Measurements from ENCODE around the gene CCDC51.
A peak's percentile ranks its signal among the peaks of the same experiment; 100 is the strongest.
"Not testable (repeated sequence)": the region's sequence is repeated elsewhere in the genome, so short reads cannot be mapped to it uniquely, and the experiment has no call there.

CCDC51 gene

GRCh38 chr3:48439820-48440589, at the start of gene CCDC51, which contains the start of gene TMA7:
CCDC51 (minus strand) TSS chr3:48440119; CDS start chr3:48435128, 4,991 bp downstream.
TMA7 (plus strand) TSS chr3:48440257; CDS start chr3:48440297, 40 bp downstream.
- peak; percentile 95 to 96 for DNase-seq (ENCODE audit: extremely low read depth in 1 of 2, low read depth in 1 of 2)

DNA sequence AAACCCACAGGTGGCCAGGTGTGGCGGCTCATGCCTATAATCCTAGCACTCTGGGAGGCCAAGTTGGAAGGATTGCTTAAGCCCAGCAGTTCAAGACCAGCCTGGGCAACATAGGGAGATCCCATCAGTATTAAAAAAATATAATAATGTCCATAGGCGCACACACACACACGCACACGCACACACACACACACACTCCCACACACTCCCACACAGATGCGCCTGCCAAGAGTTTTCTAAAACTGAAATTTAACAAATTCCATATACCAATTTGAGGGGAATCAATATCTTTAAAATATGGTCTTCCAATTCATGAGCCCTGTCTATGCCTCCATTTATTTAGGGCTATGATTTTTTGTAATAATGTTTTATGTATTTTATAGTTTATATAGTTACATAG, 47.0 kb upstream of the CCDC51 start:
- no peak for DNase-seq (ENCODE audit: extremely low read depth in 1 of 2, low read depth in 1 of 2)

DNA sequence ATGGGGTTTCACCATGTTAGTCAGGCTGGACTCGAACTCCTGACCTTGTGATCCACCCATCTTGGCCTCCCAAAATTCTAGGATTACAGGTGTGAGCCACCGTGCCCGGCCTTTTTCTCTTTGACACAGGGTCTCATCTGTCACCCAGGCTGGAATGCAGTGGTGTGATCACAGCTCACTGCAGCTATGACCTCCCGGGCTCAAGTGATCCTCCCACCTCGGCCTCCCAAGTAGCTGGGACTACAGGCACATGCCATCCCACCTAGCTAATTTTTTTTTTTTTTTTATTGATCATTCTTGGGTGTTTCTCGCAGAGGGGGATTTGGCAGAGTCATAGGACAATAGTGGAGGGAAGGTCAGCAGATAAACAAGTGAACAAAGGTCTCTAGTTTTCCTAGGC, 42.9 kb upstream of the CCDC51 start:
- DNase-seq (ENCODE audit: extremely low read depth in 1 of 2, low read depth in 1 of 2), result not testable (repeated sequence)

DNA sequence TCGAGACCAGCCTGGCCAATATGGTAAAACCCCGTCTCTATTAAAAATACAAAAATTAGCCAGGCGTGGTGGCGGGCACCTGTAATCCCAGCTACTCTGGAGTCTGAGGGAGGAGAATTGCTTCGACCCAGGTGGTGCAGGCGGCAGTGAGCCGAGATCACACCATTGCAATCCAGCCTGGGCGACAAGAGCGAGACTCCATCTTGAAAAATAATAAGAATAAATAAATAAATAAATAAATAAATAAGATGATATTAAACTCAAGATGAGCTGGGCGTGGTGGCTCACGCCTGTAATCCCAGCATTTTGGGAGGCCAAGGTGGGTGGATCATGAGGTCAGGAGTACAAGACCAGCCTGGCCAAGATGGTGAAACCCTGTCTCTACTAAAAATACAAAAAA, 41.0 kb upstream of the CCDC51 start:
- DNase-seq (ENCODE audit: extremely low read depth in 1 of 2, low read depth in 1 of 2), result not testable (repeated sequence)

DNA sequence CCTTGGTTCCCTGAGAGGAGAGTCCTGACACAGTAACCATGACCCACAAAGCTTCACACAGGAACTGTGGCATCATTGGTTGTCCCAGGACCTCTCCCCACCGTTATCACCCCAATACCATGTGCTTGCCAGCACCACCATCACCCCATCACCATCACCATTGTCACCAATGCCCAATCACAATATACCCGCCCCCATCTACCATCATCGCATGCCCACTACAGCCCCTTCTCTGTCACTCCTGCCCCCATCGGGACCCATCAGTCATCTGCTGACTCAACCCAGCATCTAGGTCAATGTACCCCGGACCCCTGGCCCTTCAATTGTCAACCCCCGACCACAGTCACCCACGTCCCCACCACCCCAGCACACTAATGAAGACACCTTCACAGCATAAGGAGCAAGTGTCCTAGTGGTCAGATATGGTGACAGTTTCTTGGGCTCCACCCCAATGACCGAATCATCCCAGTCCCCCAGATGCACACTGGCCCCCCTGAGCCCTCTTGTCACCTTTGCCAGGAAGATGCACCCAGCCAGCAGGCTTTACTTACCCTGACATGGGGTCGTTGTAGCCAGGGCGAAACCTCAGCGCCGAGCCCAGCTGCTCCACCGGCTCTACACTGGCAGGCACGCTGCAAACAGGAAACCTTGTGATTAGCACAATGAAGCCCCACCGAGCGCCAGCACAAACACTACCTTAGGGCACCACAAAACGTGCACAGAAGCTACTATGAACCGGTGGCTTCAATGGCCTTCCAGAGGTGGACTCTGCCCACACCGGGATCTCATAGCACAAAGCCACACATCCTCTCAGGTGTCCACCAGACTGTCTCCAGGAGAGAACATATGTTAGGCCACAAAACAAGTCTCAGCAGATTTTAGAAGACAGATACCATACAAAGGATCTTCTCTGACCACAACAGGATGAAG, 39.0 kb upstream of the CCDC51 start:
- peak in 1 of 2 donors; percentile 32 for DNase-seq (ENCODE audit: extremely low read depth in 1 of 2, low read depth in 1 of 2)

DNA sequence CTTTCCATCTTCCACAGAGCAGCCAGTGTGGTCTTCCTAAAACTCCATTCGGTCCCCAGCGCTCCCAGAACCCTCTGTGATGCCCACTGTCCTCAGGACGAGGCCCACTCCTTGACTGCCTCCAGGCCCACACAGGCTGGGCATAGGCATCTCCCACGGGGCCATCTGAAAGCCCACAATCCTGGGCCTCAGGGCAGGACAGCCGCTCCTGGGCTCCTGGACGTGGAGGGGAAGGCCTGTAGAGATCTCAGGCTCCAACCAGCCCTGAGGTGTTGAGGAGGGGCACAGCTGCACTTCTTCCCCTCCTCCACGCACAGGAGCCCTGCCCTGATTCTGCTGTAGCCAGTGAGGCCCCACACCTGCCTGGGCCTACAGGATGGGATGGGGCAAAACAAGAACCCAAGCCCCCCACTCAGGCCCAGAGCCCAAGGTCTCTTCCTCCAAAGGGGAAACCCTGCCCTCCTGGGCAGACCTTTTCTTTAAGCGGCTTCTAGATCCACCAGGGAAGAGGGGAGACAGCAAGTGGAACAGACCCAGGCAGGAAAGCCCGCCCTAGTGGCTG, 38.1 kb upstream of the CCDC51 start:
- no peak for DNase-seq (ENCODE audit: extremely low read depth in 1 of 2, low read depth in 1 of 2)

DNA sequence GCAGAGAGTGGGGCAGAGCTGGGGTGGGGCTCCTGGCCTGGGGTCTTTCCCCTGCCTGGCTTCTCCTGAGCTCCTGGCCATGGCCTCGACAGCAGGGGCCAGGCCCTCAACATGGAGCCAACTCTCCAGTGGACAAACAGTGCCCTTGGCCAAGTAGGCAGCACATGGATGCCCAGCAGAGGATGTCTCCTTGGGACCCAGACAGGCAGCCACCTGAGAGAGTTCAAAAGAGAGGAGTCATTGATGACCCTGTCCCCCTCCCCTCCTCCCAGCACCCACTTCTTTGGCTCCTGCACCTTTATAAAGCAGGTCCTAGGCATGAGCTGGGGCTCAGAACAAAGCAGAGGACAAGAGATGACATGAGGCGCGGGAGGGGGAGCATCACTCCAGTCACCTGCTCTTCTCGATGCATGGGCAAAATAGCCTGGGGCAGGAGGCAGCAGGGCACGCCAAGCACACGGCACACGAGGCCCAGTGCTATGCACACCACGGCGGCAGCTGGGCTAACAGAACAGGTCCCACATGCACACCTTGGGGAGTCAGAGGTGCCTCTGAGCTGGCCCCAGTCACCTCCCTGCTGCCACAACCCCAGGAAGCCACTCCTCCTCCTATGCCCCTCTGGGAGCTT, 36.6 kb upstream of the CCDC51 start:
- no peak for DNase-seq (ENCODE audit: extremely low read depth in 1 of 2, low read depth in 1 of 2)

GRCh38 chr3:48475188-48475587, 35.3 kb upstream of the CCDC51 start:
- DNase-seq (ENCODE audit: extremely low read depth in 1 of 2, low read depth in 1 of 2), result no peak

GRCh38 chr3:48474619-48475018, 34.7 kb upstream of the CCDC51 start:
- DNase-seq (ENCODE audit: extremely low read depth in 1 of 2, low read depth in 1 of 2), result no peak

- DNase-seq (ENCODE audit: extremely low read depth in 1 of 2, low read depth in 1 of 2), result not testable (repeated sequence)
Measured at GRCh38 chr3:48474031-48474430, 34.1 kb upstream of the CCDC51 start.

GRCh38 chr3:48473617-48473952, 33.7 kb upstream of the CCDC51 start:
- DNase-seq (ENCODE audit: extremely low read depth in 1 of 2, low read depth in 1 of 2), result no peak

GRCh38 chr3:48472923-48473616, 33.2 kb upstream of the CCDC51 start:
- DNase-seq (ENCODE audit: extremely low read depth in 1 of 2, low read depth in 1 of 2), result peak; percentile 83 to 89

DNA sequence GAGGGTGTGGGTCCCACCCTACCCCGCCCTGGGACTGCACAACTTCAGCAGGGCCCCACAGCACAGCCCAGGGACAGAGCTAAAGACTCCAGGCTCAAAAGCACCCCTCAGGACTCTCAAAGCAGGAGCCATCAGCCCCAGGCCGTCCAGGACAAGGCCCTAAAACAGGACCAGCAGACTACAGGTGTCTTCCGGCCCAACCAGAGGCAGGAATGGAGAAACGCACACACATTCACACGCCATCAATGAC, 32.7 kb upstream of the CCDC51 start:
- no peak for DNase-seq (ENCODE audit: extremely low read depth in 1 of 2, low read depth in 1 of 2)

DNA sequence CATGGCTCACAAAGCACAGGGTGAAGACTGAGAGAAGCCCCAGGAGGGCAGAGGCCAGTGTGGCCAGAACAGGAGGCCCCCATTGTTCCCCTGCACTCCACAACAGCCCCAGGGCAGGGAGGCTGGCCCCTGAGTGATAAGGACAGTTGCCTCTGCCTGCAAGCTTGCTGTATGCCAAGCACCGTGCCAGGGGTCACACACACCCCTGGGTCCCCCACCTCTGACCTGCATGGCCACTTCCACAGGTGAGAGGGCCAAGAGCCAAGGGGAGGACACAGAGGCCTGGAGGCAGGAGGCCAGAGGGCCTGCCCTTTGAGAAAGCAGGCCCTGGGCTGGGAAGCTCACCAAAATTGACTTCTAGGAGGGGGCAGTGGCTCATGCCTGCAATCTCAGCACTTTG, 30.4 kb upstream of the CCDC51 start:
- DNase-seq (ENCODE audit: extremely low read depth in 1 of 2, low read depth in 1 of 2), result no peak

DNA sequence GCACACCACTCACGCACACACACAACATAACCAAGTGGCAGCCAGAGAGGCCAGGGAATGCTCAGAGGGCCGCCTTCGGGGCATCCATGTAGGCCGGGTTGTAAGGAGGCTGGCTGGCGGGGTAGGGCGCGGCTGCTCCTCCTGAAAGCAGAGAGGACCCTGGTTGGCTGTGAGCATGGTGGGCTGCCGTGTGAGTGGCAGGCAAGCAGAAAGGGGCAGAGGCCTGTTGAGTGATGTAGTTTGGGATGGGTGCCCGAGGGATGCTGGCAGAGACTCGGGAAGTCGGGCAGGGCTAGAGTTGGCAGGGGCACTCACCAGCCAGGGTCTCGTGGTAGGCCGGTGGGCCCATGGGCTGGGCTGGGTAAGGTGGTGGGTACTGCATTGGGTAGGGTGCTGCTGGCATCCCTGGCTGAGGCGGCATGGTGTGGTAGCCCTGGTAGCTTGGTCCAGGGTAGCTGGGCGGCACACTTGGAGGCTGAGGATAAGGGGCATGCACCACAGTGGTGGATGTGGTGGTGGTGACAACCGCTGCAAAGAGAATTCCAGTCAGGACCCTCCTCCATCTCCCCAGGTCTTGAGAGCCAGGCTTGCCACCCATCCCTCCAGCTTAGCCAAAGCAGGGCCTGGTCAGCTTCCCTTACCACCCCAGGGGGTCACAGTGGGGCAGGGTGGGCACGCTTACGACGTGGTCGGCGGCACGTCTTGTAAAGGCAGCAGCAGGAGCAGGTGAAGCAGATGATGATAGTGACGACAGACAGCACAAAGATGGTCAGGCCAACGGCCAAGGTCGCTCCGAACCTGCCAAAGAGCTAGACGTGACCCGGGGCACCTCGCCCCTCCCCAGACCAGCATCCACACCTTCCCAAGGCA, 29.4 kb upstream of the CCDC51 start:
- no peak for DNase-seq (ENCODE audit: extremely low read depth in 1 of 2, low read depth in 1 of 2)

DNA sequence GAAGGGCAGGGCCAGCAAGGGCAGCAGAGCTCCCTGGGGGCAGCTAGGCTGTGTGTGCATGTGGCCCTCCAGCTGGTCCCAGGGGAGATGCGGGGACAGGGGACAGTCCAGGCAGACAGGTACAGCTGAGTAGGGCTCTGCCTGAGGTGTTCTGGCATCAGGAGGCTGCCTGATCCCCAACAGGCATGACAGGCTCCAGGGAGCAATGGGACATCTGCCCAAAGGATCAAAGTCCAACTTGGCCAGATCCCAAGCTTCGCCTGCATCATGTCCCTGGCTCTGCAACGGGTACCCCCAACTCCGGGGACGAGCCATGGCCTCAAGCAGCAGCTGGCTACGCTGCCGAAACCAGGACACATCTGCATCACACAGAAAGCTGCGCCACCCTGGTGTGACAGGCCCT, 28.4 kb upstream of the CCDC51 start:
- DNase-seq (ENCODE audit: extremely low read depth in 1 of 2, low read depth in 1 of 2), result no peak

GRCh38 chr3:48467473-48468267, 27.8 kb upstream of the CCDC51 start:
- no peak for DNase-seq (ENCODE audit: extremely low read depth in 1 of 2, low read depth in 1 of 2)

DNA sequence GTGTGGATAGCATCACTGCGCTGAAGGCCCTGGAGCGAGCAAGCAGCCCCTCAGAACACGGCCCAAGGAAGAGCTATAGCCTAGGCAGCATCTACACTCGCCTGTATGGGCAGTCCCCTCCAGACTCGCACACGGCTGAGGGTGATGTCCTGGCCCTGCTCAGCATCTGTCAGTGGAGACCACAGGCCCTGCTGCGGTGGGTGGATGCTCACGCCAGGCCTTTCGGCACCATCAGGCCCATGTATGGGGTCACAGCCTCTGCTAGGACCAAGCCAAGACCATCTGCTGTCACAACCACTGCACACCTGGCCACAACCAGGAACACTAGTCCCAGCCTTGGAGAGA, 27.2 kb upstream of the CCDC51 start:
- no peak for DNase-seq (ENCODE audit: extremely low read depth in 1 of 2, low read depth in 1 of 2)

Data from activated CD8-positive, alpha-beta memory T cell treated with anti-CD3 and anti-CD28 coated beads for 1 hour (primary cell).